Osteocyte (in vitro differentiated cells): ENCODE measurements around the gene SCAMP3. TPM values are rescaled to one million over a fixed set of nuclear protein-coding genes. Genes with fewer than 3 reads are reported as not detected.
"Not testable (repeated sequence)": the region's sequence is repeated elsewhere in the genome, so short reads cannot be mapped to it uniquely, and the experiment has no call there.

Experiments
- DNase-seq: peaks from one replicate; pipeline ENCODE4 v3.0.0; 2021; ENCODE audit warnings: mixed read lengths; ENCODE audit not compliant: unreplicated experiment; ENCODE audit errors: extremely low spot score
- H3K27ac Mint-ChIP-seq: one replicate; pipeline ENCODE4 v1.8.0; 2021; ENCODE audit warnings: mild to moderate bottlenecking, mixed read lengths; ENCODE audit not compliant: unreplicated experiment
- H3K27me3 Mint-ChIP-seq: one replicate; pipeline ENCODE4 v1.8.0; 2021; ENCODE audit warnings: mixed read lengths; ENCODE audit not compliant: unreplicated experiment
- H3K36me3 Mint-ChIP-seq: one replicate; pipeline ENCODE4 v1.8.0; 2021; ENCODE audit warnings: mixed read lengths; ENCODE audit not compliant: unreplicated experiment
- H3K4me1 Mint-ChIP-seq: one replicate; pipeline ENCODE4 v1.8.0; 2021; ENCODE audit warnings: mixed read lengths; ENCODE audit not compliant: unreplicated experiment
- H3K4me3 Mint-ChIP-seq: one replicate; pipeline ENCODE4 v1.8.0; 2021; ENCODE audit warnings: mild to moderate bottlenecking, moderate library complexity, mixed read lengths; ENCODE audit not compliant: unreplicated experiment
- H3K9me3 Mint-ChIP-seq: one replicate; pipeline ENCODE4 v1.8.0; 2021; ENCODE audit warnings: mixed read lengths; ENCODE audit not compliant: unreplicated experiment
- total RNA-seq: library from RNA; stranded (reverse); gene quantifications from 2 replicates; pipeline ENCODE4 v1.2.1, GENCODE V29; 2021
- TF ChIP-seq, protein P1 (sequence below): fragments of 200-600 bp; sonication (generic); IDR thresholded peaks from 2 replicates; pipeline ENCODE4 v1.5.0; 2021; ENCODE audit warnings: antibody characterized with exemption, mild to moderate bottlenecking, moderate library complexity

SCAMP3 gene
- total RNA-seq, 1 donor from 2014 or later: 73.7 TPM

DNA sequence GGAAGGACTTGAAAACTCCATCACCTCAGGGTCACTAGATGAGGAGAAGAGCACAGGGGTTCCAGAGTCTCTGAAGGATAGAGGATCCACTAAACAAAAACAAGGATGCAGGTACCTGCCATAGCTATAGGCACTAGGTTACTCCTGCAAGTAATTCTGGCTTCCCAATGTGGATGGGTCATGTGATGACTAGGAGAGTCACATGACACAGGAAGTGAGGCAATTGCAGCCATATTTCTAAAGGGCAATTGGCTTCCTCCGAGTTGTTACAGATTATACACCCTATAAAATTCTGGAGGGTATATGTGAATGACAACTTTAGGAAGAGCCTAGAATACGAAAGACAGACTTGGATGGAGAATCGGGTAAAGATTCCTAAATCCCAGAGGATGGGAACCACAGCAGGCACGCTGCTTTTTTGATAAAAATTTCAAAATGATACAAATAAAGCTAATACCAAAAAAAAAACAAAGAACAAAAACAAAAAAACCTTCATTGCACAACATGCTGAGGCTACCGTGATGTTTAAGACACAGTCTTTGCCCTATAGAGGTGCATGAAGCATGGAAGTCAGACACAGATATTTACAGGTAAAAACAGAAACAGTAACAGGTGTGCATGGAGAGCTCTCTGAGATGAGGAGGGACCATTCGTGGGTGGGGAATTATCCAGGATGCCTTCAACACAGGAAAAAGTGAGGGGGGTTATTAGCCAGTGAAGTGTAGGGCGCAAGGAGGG, 43.1 kb downstream of the SCAMP3 start:
- no peaks in the 10 kb centered on the region for H3K27me3 Mint-ChIP-seq
- peak overlapping the region; percentile 63 for H3K27ac Mint-ChIP-seq
- DNase-seq: no peak
- H3K9me3 Mint-ChIP-seq: no peaks in the 10 kb centered on the region
- no peaks in the 10 kb centered on the region for H3K36me3 Mint-ChIP-seq
- TF ChIP-seq, protein P1, sequence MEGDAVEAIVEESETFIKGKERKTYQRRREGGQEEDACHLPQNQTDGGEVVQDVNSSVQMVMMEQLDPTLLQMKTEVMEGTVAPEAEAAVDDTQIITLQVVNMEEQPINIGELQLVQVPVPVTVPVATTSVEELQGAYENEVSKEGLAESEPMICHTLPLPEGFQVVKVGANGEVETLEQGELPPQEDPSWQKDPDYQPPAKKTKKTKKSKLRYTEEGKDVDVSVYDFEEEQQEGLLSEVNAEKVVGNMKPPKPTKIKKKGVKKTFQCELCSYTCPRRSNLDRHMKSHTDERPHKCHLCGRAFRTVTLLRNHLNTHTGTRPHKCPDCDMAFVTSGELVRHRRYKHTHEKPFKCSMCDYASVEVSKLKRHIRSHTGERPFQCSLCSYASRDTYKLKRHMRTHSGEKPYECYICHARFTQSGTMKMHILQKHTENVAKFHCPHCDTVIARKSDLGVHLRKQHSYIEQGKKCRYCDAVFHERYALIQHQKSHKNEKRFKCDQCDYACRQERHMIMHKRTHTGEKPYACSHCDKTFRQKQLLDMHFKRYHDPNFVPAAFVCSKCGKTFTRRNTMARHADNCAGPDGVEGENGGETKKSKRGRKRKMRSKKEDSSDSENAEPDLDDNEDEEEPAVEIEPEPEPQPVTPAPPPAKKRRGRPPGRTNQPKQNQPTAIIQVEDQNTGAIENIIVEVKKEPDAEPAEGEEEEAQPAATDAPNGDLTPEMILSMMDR: no peak
- H3K4me1 Mint-ChIP-seq: peaks cover 15% of the 10 kb centered on the region
- H3K4me3 Mint-ChIP-seq: peak overlapping the region; percentile 60

DNA sequence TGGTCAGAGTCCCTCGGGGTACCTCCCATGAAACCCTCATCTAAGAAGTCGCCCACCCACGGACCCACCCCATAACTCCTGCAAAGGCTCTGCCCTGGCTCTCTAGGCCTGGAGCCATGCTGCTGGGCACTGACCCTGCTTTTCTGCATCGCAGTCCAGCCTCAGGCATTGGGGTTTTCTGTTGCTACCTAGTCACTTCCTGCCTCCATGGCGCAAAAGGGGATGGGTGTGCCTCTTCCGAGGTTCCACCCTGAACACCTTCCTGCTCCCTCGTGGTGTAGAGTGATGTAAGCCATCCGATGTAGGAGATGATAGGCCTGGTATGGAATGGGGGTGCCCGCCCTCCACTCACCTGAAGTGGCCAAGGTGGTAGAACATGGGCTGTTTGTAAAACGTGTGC, 47.5 kb downstream of the SCAMP3 start:
- not testable (repeated sequence) for H3K36me3 Mint-ChIP-seq, H3K9me3 Mint-ChIP-seq, H3K27me3 Mint-ChIP-seq, H3K27ac Mint-ChIP-seq, H3K4me3 Mint-ChIP-seq, DNase-seq
- peaks cover 19% of the 10 kb centered on the region for H3K4me1 Mint-ChIP-seq

DNA sequence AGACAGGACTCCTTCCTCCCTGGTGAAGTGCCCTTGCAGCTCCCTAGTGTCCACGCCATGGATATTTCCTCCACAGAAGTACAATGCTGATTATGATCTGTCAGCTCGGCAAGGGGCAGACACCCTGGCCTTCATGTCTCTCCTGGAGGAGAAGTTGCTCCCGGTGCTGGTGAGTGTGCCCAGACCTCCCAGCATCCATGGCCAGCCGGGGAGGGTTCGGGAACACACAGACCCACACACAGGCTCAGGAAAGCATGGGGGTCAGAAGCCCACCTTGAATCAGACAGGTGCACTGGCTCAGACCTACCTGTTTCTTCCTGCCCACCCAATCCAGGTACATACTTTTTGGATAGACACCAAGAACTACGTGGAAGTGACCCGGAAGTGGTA, 50.1 kb downstream of the SCAMP3 start:
- H3K4me3 Mint-ChIP-seq, H3K9me3 Mint-ChIP-seq, H3K36me3 Mint-ChIP-seq, H3K27me3 Mint-ChIP-seq, H3K27ac Mint-ChIP-seq, DNase-seq: not testable (repeated sequence)
- peaks cover 22% of the 10 kb centered on the region for H3K4me1 Mint-ChIP-seq

- H3K36me3 Mint-ChIP-seq, H3K4me3 Mint-ChIP-seq, H3K27me3 Mint-ChIP-seq, H3K9me3 Mint-ChIP-seq, H3K27ac Mint-ChIP-seq, DNase-seq: not testable (repeated sequence)
- H3K4me1 Mint-ChIP-seq: peaks cover 27% of the 10 kb centered on the region
Observed at GRCh38 chr1:155211381-155212050, 50.6 kb downstream of the SCAMP3 start.

GRCh38 chr1:155210314-155211104, 51.7 kb downstream of the SCAMP3 start:
- no peak overlapping the region for H3K27ac Mint-ChIP-seq
- no peak for DNase-seq
- H3K4me3 Mint-ChIP-seq: no peak overlapping the region
- TF ChIP-seq, protein P1: no peak
- H3K36me3 Mint-ChIP-seq: no peaks in the 10 kb centered on the region
- peaks cover 27% of the 10 kb centered on the region for H3K4me1 Mint-ChIP-seq
- H3K27me3 Mint-ChIP-seq: no peaks in the 10 kb centered on the region
- no peaks in the 10 kb centered on the region for H3K9me3 Mint-ChIP-seq

- Mint-ChIP-seq H3K4me3 (peak overlapping the region; percentile 83), H3K9me3 (no peaks in the 10 kb centered on the region), H3K27me3 (no peaks in the 10 kb centered on the region), H3K4me1 (peaks cover 28% of the 10 kb centered on the region), H3K36me3 (peaks cover 2% of the 10 kb centered on the region), H3K27ac (peak overlapping the region; percentile 100)
- TF ChIP-seq, protein P1: no peak
- no peak for DNase-seq
Observed at GRCh38 chr1:155209312-155209721, 52.8 kb downstream of the SCAMP3 start.
